Measurements from ENCODE around the gene MGAT4A.

GRCh38 chr2:98736464-98736889 lies 5.5 kb upstream of the MGAT4A start:
- TF ChIP-seq, protein P1, sequence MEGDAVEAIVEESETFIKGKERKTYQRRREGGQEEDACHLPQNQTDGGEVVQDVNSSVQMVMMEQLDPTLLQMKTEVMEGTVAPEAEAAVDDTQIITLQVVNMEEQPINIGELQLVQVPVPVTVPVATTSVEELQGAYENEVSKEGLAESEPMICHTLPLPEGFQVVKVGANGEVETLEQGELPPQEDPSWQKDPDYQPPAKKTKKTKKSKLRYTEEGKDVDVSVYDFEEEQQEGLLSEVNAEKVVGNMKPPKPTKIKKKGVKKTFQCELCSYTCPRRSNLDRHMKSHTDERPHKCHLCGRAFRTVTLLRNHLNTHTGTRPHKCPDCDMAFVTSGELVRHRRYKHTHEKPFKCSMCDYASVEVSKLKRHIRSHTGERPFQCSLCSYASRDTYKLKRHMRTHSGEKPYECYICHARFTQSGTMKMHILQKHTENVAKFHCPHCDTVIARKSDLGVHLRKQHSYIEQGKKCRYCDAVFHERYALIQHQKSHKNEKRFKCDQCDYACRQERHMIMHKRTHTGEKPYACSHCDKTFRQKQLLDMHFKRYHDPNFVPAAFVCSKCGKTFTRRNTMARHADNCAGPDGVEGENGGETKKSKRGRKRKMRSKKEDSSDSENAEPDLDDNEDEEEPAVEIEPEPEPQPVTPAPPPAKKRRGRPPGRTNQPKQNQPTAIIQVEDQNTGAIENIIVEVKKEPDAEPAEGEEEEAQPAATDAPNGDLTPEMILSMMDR (conservative IDR thresholded peaks at IDR 0.05): no peak
- TF ChIP-seq ZFX (IDR thresholded peaks at IDR 0.05): no peak
